ENCODE data around the gene SP140. TPM values are rescaled to one million over a fixed set of nuclear protein-coding genes. Genes with fewer than 3 reads are reported as not detected.

Gene SP140
- 1 to 10 TPM in 1 of 2 donors, under 1 TPM in 1; 0.99 to 1.6 TPM for total RNA-seq
- 1 to 10 TPM; 1.2 to 1.3 TPM for polyA plus RNA-seq (ENCODE audit: insufficient read length in 2 of 2)
- long read RNA-seq, donor 1: 0 reads
- long read RNA-seq, donor 2: 0 reads
- long read RNA-seq, donor 3: 0 reads
- long read RNA-seq, donor 4: 0 reads

- Histone ChIP-seq H3K36me3 (ENCODE audit: control insufficient read depth, insufficient read depth, low read length) (no peaks in the 10 kb centered on the region), H3K9me3 (ENCODE audit: control insufficient read depth, insufficient read depth, low read length) (no peaks in the 10 kb centered on the region), H3K4me1 (ENCODE audit: control insufficient read depth, insufficient read depth, low read length) (no peaks in the 10 kb centered on the region), H3K27me3 (ENCODE audit: control insufficient read depth, insufficient read depth, low read length) (no peaks in the 10 kb centered on the region), H3K27ac (ENCODE audit: low read depth, low read length) (no peak within 1 kb of the TSS), H3K4me3 (ENCODE audit: low read depth, low read length) (no peak within 1 kb of the TSS)
- 89% methylated on average over 8 of the region's 8 CpGs for WGBS (ENCODE audit: insufficient coverage)
- DNase-seq (ENCODE audit: low read depth in 4 of 6, low spot score in 6 of 6): no peak
Measured at GRCh38 chr2:230225486-230225885, at the start of gene SP140. Gene SP140, plus strand, starts transcription at chr2:230225736. Its CDS starts 109 bp downstream, at chr2:230225845.

- no peak overlapping the region for H3K4me3 ChIP-seq (ENCODE audit: low read depth, low read length)
- no peaks in the 10 kb centered on the region for H3K36me3 ChIP-seq (ENCODE audit: control insufficient read depth, insufficient read depth, low read length)
- no peak overlapping the region for H3K27ac ChIP-seq (ENCODE audit: low read depth, low read length)
- 96% methylated on average over 3 of the region's 3 CpGs for WGBS (ENCODE audit: insufficient coverage)
- DNase-seq (ENCODE audit: low read depth in 4 of 6, low spot score in 6 of 6): no peak
- H3K9me3 ChIP-seq (ENCODE audit: control insufficient read depth, insufficient read depth, low read length): no peaks in the 10 kb centered on the region
- no peaks in the 10 kb centered on the region for H3K27me3 ChIP-seq (ENCODE audit: control insufficient read depth, insufficient read depth, low read length)
- H3K4me1 ChIP-seq (ENCODE audit: control insufficient read depth, insufficient read depth, low read length): peaks cover 11% of the 10 kb centered on the region
Measured at GRCh38 chr2:230176996-230177395, 48.5 kb upstream of the SP140 start.

- Histone ChIP-seq H3K9me3 (ENCODE audit: control insufficient read depth, insufficient read depth, low read length) (no peaks in the 10 kb centered on the region), H3K27ac (ENCODE audit: low read depth, low read length) (no peak overlapping the region), H3K4me1 (ENCODE audit: control insufficient read depth, insufficient read depth, low read length) (peaks cover 11% of the 10 kb centered on the region), H3K36me3 (ENCODE audit: control insufficient read depth, insufficient read depth, low read length) (no peaks in the 10 kb centered on the region), H3K4me3 (ENCODE audit: low read depth, low read length) (no peak overlapping the region), H3K27me3 (ENCODE audit: control insufficient read depth, insufficient read depth, low read length) (no peaks in the 10 kb centered on the region)
- DNase-seq (ENCODE audit: low read depth in 4 of 6, low spot score in 6 of 6): peak in 2 of 6 donors; percentile 32 to 88
- 54% methylated on average over 4 of the region's 7 CpGs for WGBS (ENCODE audit: insufficient coverage)
Measured at GRCh38 chr2:230178546-230179485, 46.7 kb upstream of the SP140 start.

GRCh38 chr2:230179907-230180306 is 45.6 kb upstream of the SP140 start:
- 69% methylated on average over 4 of the region's 7 CpGs for WGBS (ENCODE audit: insufficient coverage)
- Histone ChIP-seq H3K9me3 (ENCODE audit: control insufficient read depth, insufficient read depth, low read length) (no peaks in the 10 kb centered on the region), H3K4me3 (ENCODE audit: low read depth, low read length) (no peak overlapping the region), H3K27me3 (ENCODE audit: control insufficient read depth, insufficient read depth, low read length) (no peaks in the 10 kb centered on the region), H3K4me1 (ENCODE audit: control insufficient read depth, insufficient read depth, low read length) (peaks cover 11% of the 10 kb centered on the region), H3K27ac (ENCODE audit: low read depth, low read length) (no peak overlapping the region), H3K36me3 (ENCODE audit: control insufficient read depth, insufficient read depth, low read length) (no peaks in the 10 kb centered on the region)
- no peak for DNase-seq (ENCODE audit: low read depth in 4 of 6, low spot score in 6 of 6)

GRCh38 chr2:230181195-230181594 is 44.3 kb upstream of the SP140 start:
- peaks cover 11% of the 10 kb centered on the region for H3K4me1 ChIP-seq (ENCODE audit: control insufficient read depth, insufficient read depth, low read length)
- no peak overlapping the region for H3K4me3 ChIP-seq (ENCODE audit: low read depth, low read length)
- no peaks in the 10 kb centered on the region for H3K27me3 ChIP-seq (ENCODE audit: control insufficient read depth, insufficient read depth, low read length)
- no peak for DNase-seq (ENCODE audit: low read depth in 4 of 6, low spot score in 6 of 6)
- no peaks in the 10 kb centered on the region for H3K9me3 ChIP-seq (ENCODE audit: control insufficient read depth, insufficient read depth, low read length)
- no CpG with 5 or more reads among the region's 2 CpGs for WGBS (ENCODE audit: insufficient coverage)
- no peaks in the 10 kb centered on the region for H3K36me3 ChIP-seq (ENCODE audit: control insufficient read depth, insufficient read depth, low read length)
- no peak overlapping the region for H3K27ac ChIP-seq (ENCODE audit: low read depth, low read length)

GRCh38 chr2:230184727-230185578 is 40.6 kb upstream of the SP140 start:
- Histone ChIP-seq H3K27ac (ENCODE audit: low read depth, low read length) (no peak overlapping the region), H3K4me3 (ENCODE audit: low read depth, low read length) (no peak overlapping the region), H3K4me1 (ENCODE audit: control insufficient read depth, insufficient read depth, low read length) (peaks cover under 1% of the 10 kb centered on the region), H3K27me3 (ENCODE audit: control insufficient read depth, insufficient read depth, low read length) (no peaks in the 10 kb centered on the region), H3K36me3 (ENCODE audit: control insufficient read depth, insufficient read depth, low read length) (no peaks in the 10 kb centered on the region), H3K9me3 (ENCODE audit: control insufficient read depth, insufficient read depth, low read length) (peaks cover 1% of the 10 kb centered on the region)
- DNase-seq (ENCODE audit: low read depth in 4 of 6, low spot score in 6 of 6): no peak
- WGBS (ENCODE audit: insufficient coverage): 74% methylated on average over 6 of the region's 10 CpGs

GRCh38 chr2:230202430-230203109 is 23.0 kb upstream of the SP140 start:
- DNase-seq (ENCODE audit: low read depth in 4 of 6, low spot score in 6 of 6): no peak
- Histone ChIP-seq H3K4me3 (ENCODE audit: low read depth, low read length) (no peak overlapping the region), H3K9me3 (ENCODE audit: control insufficient read depth, insufficient read depth, low read length) (no peaks in the 10 kb centered on the region), H3K27ac (ENCODE audit: low read depth, low read length) (no peak overlapping the region), H3K4me1 (ENCODE audit: control insufficient read depth, insufficient read depth, low read length) (no peaks in the 10 kb centered on the region), H3K27me3 (ENCODE audit: control insufficient read depth, insufficient read depth, low read length) (no peaks in the 10 kb centered on the region), H3K36me3 (ENCODE audit: control insufficient read depth, insufficient read depth, low read length) (peaks cover 4% of the 10 kb centered on the region)
- 96% methylated on average over 9 of the region's 10 CpGs for WGBS (ENCODE audit: insufficient coverage)

GRCh38 chr2:230203110-230203676 is 22.3 kb upstream of the SP140 start:
- WGBS (ENCODE audit: insufficient coverage): 92% methylated on average over 14 of the region's 15 CpGs
- Histone ChIP-seq H3K27ac (ENCODE audit: low read depth, low read length) (no peak overlapping the region), H3K9me3 (ENCODE audit: control insufficient read depth, insufficient read depth, low read length) (no peaks in the 10 kb centered on the region), H3K27me3 (ENCODE audit: control insufficient read depth, insufficient read depth, low read length) (no peaks in the 10 kb centered on the region), H3K4me3 (ENCODE audit: low read depth, low read length) (no peak overlapping the region), H3K36me3 (ENCODE audit: control insufficient read depth, insufficient read depth, low read length) (peaks cover 4% of the 10 kb centered on the region), H3K4me1 (ENCODE audit: control insufficient read depth, insufficient read depth, low read length) (no peaks in the 10 kb centered on the region)
- no peak for DNase-seq (ENCODE audit: low read depth in 4 of 6, low spot score in 6 of 6)

GRCh38 chr2:230205034-230205433 is 20.5 kb upstream of the SP140 start:
- H3K27ac ChIP-seq (ENCODE audit: low read depth, low read length): no peak overlapping the region
- WGBS (ENCODE audit: insufficient coverage): no CpG with 5 or more reads among the region's 1 CpG
- no peaks in the 10 kb centered on the region for H3K27me3 ChIP-seq (ENCODE audit: control insufficient read depth, insufficient read depth, low read length)
- no peak for DNase-seq (ENCODE audit: low read depth in 4 of 6, low spot score in 6 of 6)
- peaks cover 4% of the 10 kb centered on the region for H3K36me3 ChIP-seq (ENCODE audit: control insufficient read depth, insufficient read depth, low read length)
- no peaks in the 10 kb centered on the region for H3K4me1 ChIP-seq (ENCODE audit: control insufficient read depth, insufficient read depth, low read length)
- H3K4me3 ChIP-seq (ENCODE audit: low read depth, low read length): no peak overlapping the region
- no peaks in the 10 kb centered on the region for H3K9me3 ChIP-seq (ENCODE audit: control insufficient read depth, insufficient read depth, low read length)
